Keratinocyte (primary cell): ENCODE data around the gene DNALI1. TPM values are rescaled to one million over a fixed set of nuclear protein-coding genes. Genes with fewer than 3 reads are reported as not detected.

Source experiments
- DNase-seq: peaks from one replicate; pipeline ENCODE4 v3.0.0-alpha.2; 2011; ENCODE audit warnings: low read depth, missing footprints, low spot score
- FAIRE-seq: peaks from 2 replicates; lab custom pipeline; 2011; peaks lifted over from hg19 to GRCh38; lab: Jason Lieb, UNC
- H2AFZ ChIP-seq: 2 replicates; pipeline ENCODE4 v1.6.0; 2012; ENCODE audit warnings: low read length, control low read depth, inconsistent platforms; ENCODE audit not compliant: control insufficient read depth
- H3K27ac ChIP-seq: 2 replicates; pipeline ENCODE4 v1.5.1; 2011; ENCODE audit warnings: low read length; ENCODE audit not compliant: control insufficient read depth, insufficient read depth
- H3K27me3 ChIP-seq: 3 replicates; pipeline ENCODE4 v1.6.0; 2011; ENCODE audit warnings: low read length; ENCODE audit not compliant: control insufficient read depth, insufficient read depth; ENCODE audit errors: extremely low read depth
- H3K36me3 ChIP-seq, 2 experiments: 2 replicates in 1 of 2; 3 replicates in 1 of 2; pipeline ENCODE4 v1.5.1; 2011; ENCODE audit warnings: low read length in 2 of 2, mild to moderate bottlenecking in 1 of 2; ENCODE audit not compliant: control insufficient read depth in 2 of 2, insufficient read depth in 2 of 2; ENCODE audit errors: extremely low read depth in 1 of 2
- H3K4me1 ChIP-seq: 3 replicates; pipeline ENCODE4 v1.5.1; 2011; ENCODE audit warnings: low read length; ENCODE audit not compliant: control insufficient read depth, insufficient read depth; ENCODE audit errors: extremely low read depth
- H3K4me2 ChIP-seq: 3 replicates; pipeline ENCODE4 v1.6.0; 2011; ENCODE audit warnings: low read depth, low read length; ENCODE audit not compliant: control insufficient read depth, insufficient read depth; ENCODE audit errors: extremely low read depth
- H3K4me3 ChIP-seq, 3 experiments: fragments of 200-600 bp in 1 of 3; sonication (generic) in 1 of 3; 2 replicates in 2 of 3; 3 replicates in 1 of 3; pipeline ENCODE4 v1.5.1; 2011 to 2016; ENCODE audit warnings: low read length in 3 of 3, mild to moderate bottlenecking in 3 of 3, control low read depth in 2 of 3, inconsistent platforms in 1 of 3, low read depth in 1 of 3, mixed read lengths in 1 of 3, mixed run types in 1 of 3, moderate library complexity in 1 of 3; ENCODE audit not compliant: control insufficient read depth in 2 of 3, insufficient read depth in 2 of 3; ENCODE audit errors: extremely low read depth in 1 of 3
- H3K79me2 ChIP-seq: 2 replicates; pipeline ENCODE4 v1.6.0; 2012; ENCODE audit warnings: low read length; ENCODE audit not compliant: control insufficient read depth, insufficient read depth
- H3K9ac ChIP-seq: 3 replicates; pipeline ENCODE4 v1.6.0; 2011; ENCODE audit warnings: low read length; ENCODE audit not compliant: control insufficient read depth, insufficient read depth; ENCODE audit errors: extremely low read depth
- H3K9me1 ChIP-seq: 3 replicates; pipeline ENCODE4 v1.6.0; 2011; ENCODE audit warnings: low read length; ENCODE audit not compliant: control insufficient read depth, insufficient read depth; ENCODE audit errors: extremely low read depth
- H3K9me3 ChIP-seq: 2 replicates; pipeline ENCODE4 v1.5.1; 2012; ENCODE audit warnings: low read depth, low read length; ENCODE audit not compliant: control insufficient read depth
- H4K20me1 ChIP-seq: 3 replicates; pipeline ENCODE4 v1.6.0; 2011; ENCODE audit warnings: low read length; ENCODE audit not compliant: control insufficient read depth, insufficient read depth; ENCODE audit errors: extremely low read depth
- EZH2 ChIP-seq: IDR thresholded peaks from one replicate; pipeline ENCODE4 v1.6.1; 2012; ENCODE audit warnings: inconsistent platforms, mild to moderate bottlenecking, low read length, moderate library complexity
- dilution Hi-C: fragments of 300-500 bp; cut with MboI; formaldehyde crosslinking; loops from one replicate; pipeline ENCODE4 v1.7.0; 2020; ENCODE audit warnings: low sequenced_read_pairs; ENCODE audit not compliant: extremely low pct_ligation_motif_present
- polyA minus RNA-seq, 3 experiments: library from RNA; depleted of rRNA, polyadenylated mRNA; stranded (reverse); fragments of >200 nt; gene quantifications; 1 replicate in 1 of 3; 2 replicates in 1 of 3; 3 replicates in 1 of 3; pipeline ENCODE4 v1.2.3, GENCODE V29; 2011
- polyA plus RNA-seq, 5 experiments: library from polyadenylated mRNA; depleted of rRNA in 3 of 5; stranded (reverse) in 3 of 5; stranded (forward) in 1 of 5; unstranded in 1 of 5; fragments of >200 nt; gene quantifications; 1 replicate in 1 of 5; 2 replicates in 3 of 5; 3 replicates in 1 of 5; pipeline versions ENCODE4 v1.2.1 to v1.2.3, GENCODE V29; 2011 to 2012; ENCODE audit warnings: missing spikeins in 2 of 5, low read depth in 1 of 5, low replicate concordance in 1 of 5
- TF ChIP-seq, protein P1 (sequence below), 3 experiments: IDR thresholded peaks in 1 of 3; conservative IDR thresholded peaks in 1 of 3; optimal IDR thresholded peaks in 1 of 3; 2 replicates in 2 of 3; 3 replicates in 1 of 3; pipeline versions ENCODE3 to v1.5.1; 2011; ENCODE audit warnings: low read length in 3 of 3, mild to moderate bottlenecking in 3 of 3, moderate library complexity in 2 of 3, control low read depth in 1 of 3, inconsistent platforms in 1 of 3; ENCODE audit not compliant: insufficient read depth in 2 of 3; ENCODE audit errors: extremely low read depth in 1 of 3

DNALI1 gene
- polyA plus RNA-seq: 0.06 to 0.14 TPM (median 0.06 TPM) in 3 replicates
- polyA plus RNA-seq (2011; ENCODE audit: low read depth): not detected
- polyA plus RNA-seq (2011; cell fraction: cytosol; rRNA removed): 0.03 TPM in 1 of 2 replicates, not detected in the other
- 0.04 TPM in 1 of 2 replicates, not detected in the other for polyA plus RNA-seq (2011; cell fraction: nucleus; rRNA removed)
- polyA plus RNA-seq (2012; ENCODE audit: low replicate concordance): 0.04 and 0.18 TPM in 2 replicates
- 0.13 TPM in 1 of 3 replicates, not detected in the others for polyA minus RNA-seq
- not detected for polyA minus RNA-seq (2011; cell fraction: cytosol; rRNA and poly(A)+ RNA removed)
- polyA minus RNA-seq (2011; cell fraction: nucleus; rRNA and poly(A)+ RNA removed): not detected in 2 replicates

- Histone ChIP-seq H3K4me2 (peak within 1 kb of the TSS; percentile 56), H4K20me1 (no peaks in the 10 kb centered on the region), H3K9me3 (no peaks in the 10 kb centered on the region), H3K9ac (no peak within 1 kb of the TSS), H3K9me1 (peaks cover 3% of the 10 kb centered on the region), H3K27me3 (no peaks in the 10 kb centered on the region), H3K4me1 (peaks cover 11% of the 10 kb centered on the region), H3K27ac (no peak within 1 kb of the TSS), H3K79me2 (peaks cover 23% of the 10 kb centered on the region), H3K36me3 (peaks cover 0 to 10% of the 10 kb centered on the region in 2 experiments), H3K4me3 (no peak within 1 kb of the TSS), H2AFZ (peak within 1 kb of the TSS; percentile 85)
- TF ChIP-seq EZH2: no peak
- TF ChIP-seq, protein P1, sequence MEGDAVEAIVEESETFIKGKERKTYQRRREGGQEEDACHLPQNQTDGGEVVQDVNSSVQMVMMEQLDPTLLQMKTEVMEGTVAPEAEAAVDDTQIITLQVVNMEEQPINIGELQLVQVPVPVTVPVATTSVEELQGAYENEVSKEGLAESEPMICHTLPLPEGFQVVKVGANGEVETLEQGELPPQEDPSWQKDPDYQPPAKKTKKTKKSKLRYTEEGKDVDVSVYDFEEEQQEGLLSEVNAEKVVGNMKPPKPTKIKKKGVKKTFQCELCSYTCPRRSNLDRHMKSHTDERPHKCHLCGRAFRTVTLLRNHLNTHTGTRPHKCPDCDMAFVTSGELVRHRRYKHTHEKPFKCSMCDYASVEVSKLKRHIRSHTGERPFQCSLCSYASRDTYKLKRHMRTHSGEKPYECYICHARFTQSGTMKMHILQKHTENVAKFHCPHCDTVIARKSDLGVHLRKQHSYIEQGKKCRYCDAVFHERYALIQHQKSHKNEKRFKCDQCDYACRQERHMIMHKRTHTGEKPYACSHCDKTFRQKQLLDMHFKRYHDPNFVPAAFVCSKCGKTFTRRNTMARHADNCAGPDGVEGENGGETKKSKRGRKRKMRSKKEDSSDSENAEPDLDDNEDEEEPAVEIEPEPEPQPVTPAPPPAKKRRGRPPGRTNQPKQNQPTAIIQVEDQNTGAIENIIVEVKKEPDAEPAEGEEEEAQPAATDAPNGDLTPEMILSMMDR (optimal IDR thresholded peaks at IDR 0.05 in 1 of 3, IDR thresholded peaks at IDR 0.05 in 1 of 3, conservative IDR thresholded peaks at IDR 0.05 in 1 of 3; ENCODE audit: extremely low read depth in 1 of 3, insufficient read depth in 2 of 3, low read length in 3 of 3): no peak
- DNase-seq: no peak
- dilution Hi-C loops: no loop called here
- no peak for FAIRE-seq
Observed at GRCh38 chr1:37556712-37557196, at the start of gene DNALI1. Gene DNALI1 (plus strand): TSS chr1:37556940. CDS start chr1:37556995, 55 bp downstream.

DNA sequence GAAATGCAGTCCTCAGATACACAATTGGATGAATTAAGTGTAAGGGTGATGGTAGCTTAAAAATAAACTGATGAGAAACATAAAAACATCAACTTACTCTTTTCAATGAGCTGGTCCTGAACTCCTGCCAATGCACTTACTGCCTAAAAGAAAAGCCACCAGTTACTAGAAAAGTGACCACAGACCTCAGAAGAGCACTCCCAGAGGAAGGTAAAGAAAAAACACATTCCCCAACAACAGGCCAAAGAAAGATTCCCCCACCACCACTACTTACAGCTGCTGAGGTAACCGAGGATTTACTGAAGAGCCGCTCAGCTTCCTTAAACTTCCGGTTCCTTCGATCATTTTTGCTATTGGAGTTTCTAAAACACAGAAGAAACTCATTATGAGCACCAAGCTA, 47.6 kb upstream of the DNALI1 start:
- dilution Hi-C loops: no loop called here
- FAIRE-seq: no peak
- Histone ChIP-seq H3K9me1 (no peaks in the 10 kb centered on the region), H3K9ac (no peak overlapping the region), H3K79me2 (peaks cover 22% of the 10 kb centered on the region), H3K36me3 (peaks cover 11 to 14% of the 10 kb centered on the region in 2 experiments), H3K27ac (no peak overlapping the region), H3K4me3 (no peak overlapping the region), H2AFZ (no peak overlapping the region), H3K4me2 (no peak overlapping the region), H3K4me1 (peaks cover 6% of the 10 kb centered on the region), H4K20me1 (no peaks in the 10 kb centered on the region), H3K27me3 (no peaks in the 10 kb centered on the region), H3K9me3 (no peaks in the 10 kb centered on the region)
- DNase-seq: no peak
- TF ChIP-seq, protein P1 (optimal IDR thresholded peaks at IDR 0.05 in 1 of 3, IDR thresholded peaks at IDR 0.05 in 1 of 3, conservative IDR thresholded peaks at IDR 0.05 in 1 of 3; ENCODE audit: extremely low read depth in 1 of 3, insufficient read depth in 2 of 3, low read length in 3 of 3): peak in 1 of 3 experiments; percentile 17
- no peak for TF ChIP-seq EZH2
